Heart left ventricle (tissue), 13 donors: ENCODE data around the gene PRRT4.

Source experiments
- POLR2A ChIP-seq, 2 donors: fragments of 450-650 bp; IDR thresholded peaks; one replicate each; pipeline ENCODE4 v1.6.1; 2017; ENCODE audit warnings: antibody characterized with exemption in 2 of 2, mild to moderate bottlenecking in 2 of 2, moderate library complexity in 2 of 2
- TF ChIP-seq, protein P1 (sequence below), 12 donors: fragments of 200-600 bp; sonication (generic) in 4 of 12; IDR thresholded peaks; one replicate each; pipeline versions ENCODE4 v1.5.0 to v1.8.0; 2018 to 2022; ENCODE audit warnings: antibody characterized with exemption in 12 of 12, mild to moderate bottlenecking in 5 of 12
- donor health status: ischemic (EF 13 %, LVEDD 7.1; RV severe dilation, severe dysfunction).
- donor health status: DM: no; HTN: yes; CAD: no.
- donor health status: DM: no; HTN: no; CAD: no.
- donor health status: ischemic (EF 25% LVEDD 6.9; RV normal size, moderate dysfunction).
- donor health status: ischemic (EF 25% LVEDD 5.7; RV mildly dilated, moderate dysfunction).
- donor health status: ischemic (EF 35%, LVEDD 5.7; RV mildly dilated, moderate dysfunction).
- donor health status: nonischemic (EF 11% LVEDD 7.7; RV severe dilation, severe dysfunction).
- donor health status: DM: yes; HTN: yes; CAD: no.
- donor health status: PGD.
- donor health status: ischemic (EF 29% LVEDD 5.4; RV normal size, mild dysfunction).
- donor health status: nonischemic (EF 23%, LVEDD 6.1; RV moderate dilation, normal function).

DNA sequence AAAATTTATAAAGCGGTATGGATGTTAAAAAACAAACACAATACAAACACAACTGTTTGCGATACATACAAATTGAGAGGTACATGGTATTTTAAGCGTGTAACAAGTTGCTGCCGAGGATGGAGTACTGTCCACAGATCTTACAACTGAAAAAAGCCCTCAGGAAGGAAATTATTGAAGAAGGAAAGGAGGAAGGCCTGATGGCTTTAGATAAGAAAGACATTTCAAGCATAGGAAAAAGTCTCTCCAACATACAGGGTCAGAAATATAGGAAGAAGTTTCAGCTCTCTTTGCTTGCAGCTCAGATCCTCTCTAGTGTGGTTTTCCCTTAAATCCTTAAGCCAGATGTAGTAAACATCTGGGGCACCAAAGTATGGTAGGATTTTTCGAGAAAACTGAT lies 42.8 kb downstream of the PRRT4 start:
- TF ChIP-seq, protein P1, sequence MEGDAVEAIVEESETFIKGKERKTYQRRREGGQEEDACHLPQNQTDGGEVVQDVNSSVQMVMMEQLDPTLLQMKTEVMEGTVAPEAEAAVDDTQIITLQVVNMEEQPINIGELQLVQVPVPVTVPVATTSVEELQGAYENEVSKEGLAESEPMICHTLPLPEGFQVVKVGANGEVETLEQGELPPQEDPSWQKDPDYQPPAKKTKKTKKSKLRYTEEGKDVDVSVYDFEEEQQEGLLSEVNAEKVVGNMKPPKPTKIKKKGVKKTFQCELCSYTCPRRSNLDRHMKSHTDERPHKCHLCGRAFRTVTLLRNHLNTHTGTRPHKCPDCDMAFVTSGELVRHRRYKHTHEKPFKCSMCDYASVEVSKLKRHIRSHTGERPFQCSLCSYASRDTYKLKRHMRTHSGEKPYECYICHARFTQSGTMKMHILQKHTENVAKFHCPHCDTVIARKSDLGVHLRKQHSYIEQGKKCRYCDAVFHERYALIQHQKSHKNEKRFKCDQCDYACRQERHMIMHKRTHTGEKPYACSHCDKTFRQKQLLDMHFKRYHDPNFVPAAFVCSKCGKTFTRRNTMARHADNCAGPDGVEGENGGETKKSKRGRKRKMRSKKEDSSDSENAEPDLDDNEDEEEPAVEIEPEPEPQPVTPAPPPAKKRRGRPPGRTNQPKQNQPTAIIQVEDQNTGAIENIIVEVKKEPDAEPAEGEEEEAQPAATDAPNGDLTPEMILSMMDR (IDR thresholded peaks at IDR 0.05), result no peak
- TF ChIP-seq POLR2A (IDR thresholded peaks at IDR 0.05), result no peak
